HG03432 (cell line): ENCODE results near the gene GPANK1.

Source experiments
- ATAC-seq: cut with Tn5 transposase; IDR thresholded peaks from one replicate; pipeline ENCODE4 v1.9.1; 2021; ENCODE audit warnings: mild to moderate bottlenecking, moderate library complexity; ENCODE audit not compliant: unreplicated experiment

Gene GPANK1

DNA sequence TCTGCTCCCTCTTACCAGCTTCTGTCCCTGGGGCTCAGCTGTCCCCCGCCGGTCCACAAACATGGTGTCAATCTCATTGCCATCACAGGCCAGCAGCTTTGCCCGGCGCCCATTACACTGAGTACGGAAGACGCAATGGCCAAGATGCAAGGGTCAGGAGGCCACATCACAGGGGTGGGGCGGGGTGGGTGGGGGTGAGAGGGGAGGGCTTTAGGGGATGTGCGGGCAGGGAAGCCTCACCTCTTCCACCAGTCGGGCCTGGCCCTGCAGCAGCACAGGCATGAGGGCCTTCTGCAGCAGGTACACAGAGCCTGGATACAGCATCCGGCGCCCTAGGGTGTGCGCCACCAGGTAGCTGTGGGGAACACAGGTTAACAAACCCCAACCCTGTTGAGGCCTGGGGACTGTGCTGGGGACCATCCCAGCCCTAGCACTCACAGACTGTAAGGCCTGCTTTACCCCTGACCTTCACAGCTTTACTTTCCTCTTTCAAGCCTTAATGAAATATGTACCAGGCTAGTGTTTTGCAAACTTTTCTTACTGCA lies 26.8 kb upstream of the GPANK1 start:
- ATAC-seq, result no peak

DNA sequence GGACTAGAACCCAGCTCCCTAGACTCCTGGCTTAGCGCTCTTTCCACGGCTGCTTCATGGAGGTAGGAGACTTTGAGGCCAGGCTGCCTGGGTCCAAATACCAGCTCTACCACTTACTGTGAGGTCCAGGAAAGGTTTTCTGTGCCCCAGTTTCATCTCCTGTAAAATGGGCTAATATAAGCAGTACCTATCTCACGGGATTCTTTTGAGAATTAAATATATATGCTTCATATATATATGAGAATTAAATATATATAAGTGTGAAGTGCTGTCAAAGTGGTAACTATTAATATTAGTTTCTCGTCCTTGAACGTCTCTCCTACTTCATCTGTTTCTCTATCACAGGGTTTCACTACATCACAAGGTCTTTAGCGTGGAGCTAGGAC lies 26.3 kb upstream of the GPANK1 start:
- no peak for ATAC-seq

DNA sequence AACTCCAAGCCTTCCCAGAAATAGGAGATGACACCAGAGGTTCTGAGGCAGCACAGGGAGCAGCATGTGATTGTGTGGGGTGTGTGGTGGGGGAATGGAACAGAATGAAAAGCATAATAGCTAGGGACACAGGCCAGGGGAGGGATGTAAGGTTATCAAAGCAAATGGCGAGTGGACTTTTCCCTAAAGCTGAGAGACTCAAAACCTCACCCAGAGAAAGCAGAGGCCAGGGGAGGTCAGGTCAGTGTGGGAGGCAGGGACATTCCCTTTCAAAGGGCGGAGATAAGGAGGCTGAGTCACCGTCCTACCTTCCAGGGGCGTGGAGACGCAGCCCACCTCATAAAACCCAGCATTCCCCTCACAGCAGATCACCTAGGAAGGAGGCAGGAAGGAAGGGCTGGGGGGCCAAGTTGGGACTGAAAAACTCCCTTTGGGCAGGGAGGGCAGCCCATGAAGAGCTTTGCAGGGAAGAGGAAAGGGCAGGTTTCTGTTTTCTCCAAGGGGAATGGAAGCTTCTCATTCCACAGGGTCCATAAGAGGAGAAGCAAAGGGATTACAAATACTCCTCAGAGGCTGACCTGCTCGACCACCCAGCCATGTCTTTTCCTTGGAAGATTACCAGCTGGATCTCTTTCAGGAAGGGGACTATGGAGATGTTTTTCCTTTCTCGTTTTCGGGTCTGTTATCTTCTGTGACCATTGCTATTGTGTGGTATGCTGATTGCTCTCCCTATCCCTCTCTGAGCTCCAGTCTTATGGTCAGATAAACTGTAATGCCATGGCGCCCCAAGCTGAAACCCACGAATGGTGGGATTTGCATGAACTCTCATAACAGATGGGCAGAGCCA lies 25.7 kb upstream of the GPANK1 start:
- ATAC-seq, result no peak

DNA sequence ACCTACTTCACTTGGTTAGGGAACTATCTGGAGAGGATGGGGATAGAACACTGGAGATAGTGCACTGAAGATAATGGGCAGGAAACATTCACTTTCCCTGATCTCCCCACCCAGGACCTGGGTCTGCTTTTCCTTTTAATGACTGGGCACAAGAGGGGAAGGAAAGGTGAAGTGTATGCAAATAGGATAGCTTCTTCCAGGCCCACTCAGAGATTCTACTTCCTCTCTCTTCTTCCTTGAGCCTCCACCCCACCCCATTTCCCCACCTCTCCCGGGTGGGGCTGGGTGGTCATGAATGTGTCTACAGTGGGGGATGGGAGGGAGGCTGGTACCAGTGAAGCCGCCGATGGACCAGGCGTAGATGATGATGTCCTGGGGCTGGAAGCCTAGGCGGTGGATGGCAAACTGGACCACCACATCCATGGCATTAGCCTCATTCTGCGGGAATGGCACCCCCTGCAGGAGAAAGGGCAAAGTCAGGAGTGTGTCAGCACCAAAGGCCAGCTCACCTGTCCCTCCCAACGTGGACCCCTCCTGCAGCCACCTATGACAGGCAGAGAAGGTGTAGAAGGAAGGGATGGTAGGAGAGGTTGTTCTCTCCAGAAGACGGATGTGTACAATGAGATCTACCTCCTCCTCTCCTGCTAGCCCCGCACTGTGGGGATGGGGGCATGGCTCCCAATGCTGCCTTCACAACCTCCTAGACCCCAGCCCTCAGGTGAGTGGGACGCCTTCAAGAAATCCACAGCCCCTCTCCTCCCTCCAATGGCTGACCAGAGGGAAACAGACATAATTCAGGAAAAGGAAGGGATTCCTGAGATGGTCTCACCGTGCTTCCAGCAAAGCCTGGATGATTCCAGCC lies 24.7 kb upstream of the GPANK1 start:
- ATAC-seq, result no peak

DNA sequence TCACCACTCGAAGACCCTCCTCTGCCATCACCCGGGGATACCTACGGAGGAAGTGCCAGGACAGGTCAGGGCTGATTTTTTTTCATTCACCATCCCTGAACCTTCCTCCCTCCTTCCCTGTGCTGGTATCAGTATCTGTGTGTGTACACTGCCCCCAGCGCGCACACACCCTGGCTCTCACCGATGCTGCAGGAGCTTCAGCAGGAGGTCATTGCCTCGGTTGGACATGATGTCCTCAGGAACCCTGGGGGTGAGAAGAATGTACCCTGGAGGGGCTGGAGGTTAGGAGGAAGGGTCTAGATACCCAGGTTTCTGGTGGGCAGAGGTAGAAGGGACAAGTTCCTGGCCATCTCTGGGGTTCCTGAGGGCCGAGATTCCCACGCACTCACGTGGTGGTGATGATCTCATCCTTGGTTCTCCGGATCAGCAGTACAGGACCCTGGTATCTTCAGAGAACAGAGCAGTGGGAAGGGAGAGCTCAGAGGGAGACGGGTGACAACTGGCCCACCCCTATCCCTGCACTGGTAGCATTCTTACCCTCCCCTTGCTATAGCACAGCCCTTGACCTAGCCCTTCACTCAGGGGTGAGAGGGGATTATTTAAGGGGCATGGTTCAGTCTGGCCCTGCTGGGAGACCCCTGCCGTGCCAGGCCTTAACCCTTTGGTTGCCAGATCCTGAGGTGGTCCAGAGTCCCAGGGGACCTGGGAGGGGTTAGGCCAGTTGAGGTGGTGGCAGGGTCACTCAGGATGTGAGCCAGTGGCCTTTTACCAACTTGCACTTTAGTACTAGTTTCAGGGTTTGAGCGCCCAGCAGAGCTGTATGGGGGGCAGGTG lies 23.3 kb upstream of the GPANK1 start:
- ATAC-seq, result no peak

DNA sequence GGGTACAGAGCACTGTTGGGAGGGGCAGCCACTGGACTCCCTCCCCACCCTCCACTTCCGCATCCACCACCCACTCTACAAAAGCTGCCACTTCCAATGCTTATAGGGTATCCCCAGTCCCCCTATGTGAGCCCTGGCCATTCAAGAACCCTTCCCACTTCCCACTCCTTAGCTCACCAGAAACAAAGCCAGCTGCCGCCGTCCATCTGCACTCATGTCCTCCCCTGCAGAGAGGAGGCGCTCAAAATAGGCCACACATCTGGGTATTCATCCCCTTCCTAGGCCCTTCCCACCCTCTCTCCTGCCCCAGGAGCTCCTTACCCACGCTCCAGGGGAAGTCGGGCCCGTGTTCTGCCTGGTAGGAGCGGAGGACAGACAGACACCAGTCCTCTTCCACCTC lies 22.5 kb upstream of the GPANK1 start:
- ATAC-seq, result no peak

DNA sequence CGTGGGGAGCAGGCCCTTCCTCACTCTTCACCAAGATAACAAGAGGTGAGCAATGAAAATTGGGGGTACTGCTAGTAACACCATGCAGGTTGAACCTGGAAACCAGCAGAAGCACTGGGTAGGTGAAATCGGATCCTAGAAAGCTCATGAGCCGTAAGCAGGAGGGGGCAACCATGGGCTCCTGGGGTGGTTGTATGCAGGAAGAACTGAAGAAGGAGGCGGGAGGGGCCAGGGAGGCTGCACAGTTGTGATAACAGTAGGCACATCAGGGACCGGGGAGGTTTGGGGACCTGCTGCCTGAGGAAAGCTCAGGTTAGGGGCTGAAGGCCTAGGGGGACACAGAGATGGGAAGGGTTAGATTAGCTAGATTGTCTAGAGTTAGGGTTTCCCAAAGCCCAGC lies 21.7 kb upstream of the GPANK1 start:
- no peak for ATAC-seq

DNA sequence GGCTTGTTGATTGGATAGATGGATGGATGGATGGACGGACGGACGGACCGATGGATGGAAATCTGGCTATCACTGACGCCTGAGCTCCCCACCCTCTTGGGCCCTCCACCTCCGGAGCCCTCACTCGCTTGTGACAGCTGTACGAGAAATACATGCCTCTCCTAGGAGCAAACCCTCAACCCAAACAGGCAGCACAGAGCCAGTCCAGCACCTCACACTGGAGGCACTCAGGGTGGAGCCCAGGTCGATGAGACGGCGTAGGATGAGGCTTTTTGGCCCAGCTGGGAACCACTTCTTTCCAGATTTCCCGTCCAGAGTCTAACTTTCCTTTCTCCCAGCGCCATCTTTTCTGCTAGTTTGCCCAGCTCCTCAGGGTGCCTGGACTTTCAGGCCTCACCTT lies 18.8 kb upstream of the GPANK1 start:
- no peak for ATAC-seq

DNA sequence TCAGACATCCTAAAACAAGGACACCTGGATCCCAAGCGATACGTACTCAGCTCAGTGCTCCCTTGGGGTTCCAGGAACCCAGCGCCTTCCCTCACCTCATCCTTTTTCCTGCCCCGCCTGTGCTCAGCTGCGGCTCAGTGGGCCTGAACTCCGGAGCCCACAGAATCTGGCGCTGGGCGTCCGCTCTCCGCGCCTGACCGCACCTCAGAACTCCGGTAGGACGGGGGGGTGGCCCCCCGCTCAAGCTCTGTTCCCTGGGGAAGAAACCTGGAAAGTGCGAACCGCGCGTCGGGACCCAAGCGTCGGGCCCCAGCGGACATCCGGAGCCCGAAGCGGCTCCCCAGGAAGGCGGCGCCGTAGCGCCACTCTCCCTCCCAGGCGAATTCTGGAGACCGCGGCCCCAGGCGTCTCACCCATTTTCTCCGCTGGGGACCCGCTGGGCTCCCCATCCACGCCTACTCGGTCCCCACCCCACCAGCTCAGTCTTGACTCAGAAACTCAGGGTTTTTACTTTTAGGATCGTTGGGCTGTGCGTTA lies 16.4 kb upstream of the GPANK1 start:
- no peak for ATAC-seq

DNA sequence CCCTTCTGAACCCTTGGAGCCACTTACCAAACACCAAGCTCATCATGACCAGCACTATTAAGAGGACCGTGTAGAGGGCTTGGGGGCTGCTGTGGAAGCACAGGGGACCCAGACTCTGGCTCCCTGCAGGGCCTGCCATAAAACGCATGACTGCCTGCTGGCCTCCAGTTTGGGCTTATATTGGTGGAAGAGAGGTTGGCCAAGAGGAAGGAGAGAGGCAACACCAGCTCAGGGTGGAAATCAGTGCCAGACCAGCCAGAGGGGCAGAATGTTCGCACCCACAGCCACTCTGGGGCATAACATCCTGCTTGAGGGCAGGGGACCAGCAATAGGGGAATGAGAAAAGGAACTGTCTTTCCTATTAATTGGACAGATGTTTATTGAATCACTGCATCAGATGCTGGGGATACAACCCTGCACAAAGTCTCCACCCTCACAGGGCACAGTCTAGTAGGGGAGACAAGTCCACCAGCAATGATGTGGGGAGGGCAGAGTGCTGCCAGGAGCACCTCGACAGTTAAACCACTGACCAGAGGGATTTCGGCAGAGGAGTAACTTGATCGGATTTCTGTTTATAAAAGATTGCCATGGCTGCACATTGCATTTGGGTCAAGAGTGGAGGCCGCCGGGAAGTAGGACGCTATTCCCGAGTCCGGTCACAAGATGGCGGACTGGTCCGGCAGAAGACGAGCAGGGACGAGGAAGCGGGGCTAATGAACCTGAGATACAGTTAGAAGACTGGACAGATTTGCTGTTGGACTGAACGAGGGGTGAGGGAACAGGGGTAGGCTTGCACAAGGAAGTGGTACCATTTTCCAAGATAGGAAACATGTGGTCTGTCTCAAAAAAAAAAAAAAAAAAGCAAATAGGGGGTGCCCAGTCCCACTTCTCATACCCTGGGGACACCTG lies 15.7 kb upstream of the GPANK1 start, which contains the start of gene LY6G5C:
Gene LY6G5C, minus strand, starts transcription at position 842 of the 909 bp plus-strand sequence. Its CDS starts 694 bp downstream, at position 148.
- ATAC-seq, result no peak

DNA sequence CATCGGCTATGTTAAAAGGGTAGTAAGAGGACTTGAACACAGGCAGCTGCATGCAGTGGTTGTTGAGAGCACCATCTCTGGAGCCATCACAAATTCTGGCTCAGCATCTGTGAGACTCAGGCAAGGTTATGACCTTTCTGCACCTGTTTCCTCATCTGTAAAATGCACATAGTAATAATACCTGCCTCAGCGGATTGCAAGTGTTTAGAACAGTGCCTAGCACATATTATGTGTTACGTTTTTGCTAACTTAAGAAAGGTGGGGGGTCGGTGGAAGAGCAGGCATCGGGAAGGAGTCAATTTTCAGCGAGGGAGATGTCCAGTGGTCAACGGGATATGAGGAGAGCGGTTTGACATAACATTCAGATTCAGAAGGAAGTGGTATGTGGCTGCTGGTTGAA lies 13.2 kb upstream of the GPANK1 start:
- ATAC-seq, result no peak

DNA sequence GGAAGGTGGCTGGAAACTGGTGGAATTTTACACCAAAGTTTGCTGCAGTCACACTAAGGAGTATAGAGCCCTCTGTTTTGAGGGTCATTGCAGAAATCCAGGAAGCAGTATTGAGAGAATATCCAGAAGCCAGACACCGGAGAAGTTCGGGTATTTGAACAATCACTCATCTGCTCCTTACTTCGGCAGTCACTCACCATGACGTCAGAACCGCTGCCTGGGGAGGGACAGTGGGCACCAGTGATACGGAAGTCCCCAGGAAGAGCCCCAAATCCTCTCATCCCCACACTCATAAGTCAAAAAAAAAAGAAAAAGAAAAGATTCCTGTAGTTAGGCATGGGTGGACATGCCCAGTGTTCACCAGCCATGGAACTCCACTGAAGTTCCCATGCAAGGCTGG lies 12.1 kb upstream of the GPANK1 start:
- no peak for ATAC-seq

DNA sequence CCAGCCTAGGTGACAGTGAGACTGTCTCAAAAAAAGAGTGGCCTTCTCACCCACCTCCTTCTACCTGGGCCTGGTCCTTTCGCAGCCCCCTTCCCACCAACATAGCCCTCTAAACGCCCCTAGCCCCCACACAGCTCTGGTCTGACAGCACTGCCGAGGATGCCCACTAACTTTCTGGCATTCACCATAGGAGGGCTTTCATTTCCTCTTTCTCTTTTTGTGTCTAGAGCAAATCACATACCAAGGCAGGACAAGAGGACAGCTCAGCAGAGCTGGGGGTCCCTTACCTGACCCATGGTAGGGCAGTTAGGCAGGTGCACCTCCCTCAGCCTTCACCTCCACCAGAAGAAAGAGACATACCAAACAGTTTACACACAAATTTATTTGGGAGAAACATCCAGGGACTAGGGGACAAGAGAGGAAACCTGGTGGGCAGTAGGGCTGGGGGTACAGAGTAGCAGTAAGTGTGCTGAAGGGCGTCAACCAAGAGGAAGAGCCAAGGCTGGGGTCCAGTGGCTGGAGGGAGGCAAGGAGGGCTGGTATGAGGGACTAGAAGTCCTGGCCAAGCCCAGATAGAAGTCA lies 11.6 kb upstream of the GPANK1 start:
- ATAC-seq, result no peak

DNA sequence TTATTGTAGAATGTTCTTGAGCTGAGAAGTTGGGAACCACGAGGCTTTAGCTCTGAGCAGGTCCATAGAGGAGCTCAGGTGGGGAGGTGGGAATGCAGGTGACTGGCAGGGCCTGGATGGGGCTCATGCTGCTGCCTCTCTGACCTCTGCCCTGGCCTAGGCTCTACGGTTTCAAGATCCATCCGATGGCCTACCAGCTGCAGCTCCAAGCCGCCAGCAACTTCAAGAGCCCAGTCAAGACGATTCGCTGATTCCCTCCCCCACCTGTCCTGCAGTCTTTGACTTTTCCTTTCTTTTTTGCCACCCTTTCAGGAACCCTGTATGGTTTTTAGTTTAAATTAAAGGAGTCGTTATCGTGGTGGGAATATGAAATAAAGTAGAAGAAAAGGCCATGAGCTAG lies 4.9 kb upstream of the GPANK1 start, which contains the start of gene LY6G5B:
Gene LY6G5B, plus strand, starts transcription at position 301 of the 400 bp plus-strand sequence. CDS start 975 bp downstream, outside the sequence.
- ATAC-seq, result no peak

DNA sequence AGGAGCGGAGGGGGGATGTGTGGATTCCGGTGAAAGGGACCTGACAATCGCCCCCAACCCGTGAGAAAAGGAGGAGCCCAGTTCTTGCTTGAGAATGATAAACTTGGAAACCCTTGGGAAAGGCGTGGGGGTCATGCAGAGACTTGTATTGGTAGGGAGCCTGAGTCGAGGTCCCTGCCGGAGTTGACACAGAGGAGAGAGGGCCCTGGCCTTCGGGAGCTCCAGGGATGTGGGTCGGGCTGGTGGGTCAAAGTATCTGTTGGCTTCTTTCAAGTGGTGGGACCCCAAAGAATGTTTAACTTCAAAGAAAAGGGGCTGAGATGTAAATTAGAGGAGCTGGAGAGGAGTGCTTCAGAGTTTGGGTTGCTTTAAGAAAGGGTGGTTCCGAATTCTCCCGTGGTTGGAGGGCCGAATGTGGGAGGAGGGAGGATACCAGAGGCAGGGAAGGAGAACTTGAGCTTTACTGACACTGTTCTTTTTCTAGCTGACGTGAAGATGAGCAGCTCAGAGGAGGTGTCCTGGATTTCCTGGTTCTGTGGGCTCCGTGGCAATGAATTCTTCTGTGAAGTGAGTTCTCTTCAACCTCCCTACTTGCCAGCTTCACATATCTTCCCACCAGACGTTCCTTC lies 1.7 kb upstream of the GPANK1 start:
- ATAC-seq, result no peak

DNA sequence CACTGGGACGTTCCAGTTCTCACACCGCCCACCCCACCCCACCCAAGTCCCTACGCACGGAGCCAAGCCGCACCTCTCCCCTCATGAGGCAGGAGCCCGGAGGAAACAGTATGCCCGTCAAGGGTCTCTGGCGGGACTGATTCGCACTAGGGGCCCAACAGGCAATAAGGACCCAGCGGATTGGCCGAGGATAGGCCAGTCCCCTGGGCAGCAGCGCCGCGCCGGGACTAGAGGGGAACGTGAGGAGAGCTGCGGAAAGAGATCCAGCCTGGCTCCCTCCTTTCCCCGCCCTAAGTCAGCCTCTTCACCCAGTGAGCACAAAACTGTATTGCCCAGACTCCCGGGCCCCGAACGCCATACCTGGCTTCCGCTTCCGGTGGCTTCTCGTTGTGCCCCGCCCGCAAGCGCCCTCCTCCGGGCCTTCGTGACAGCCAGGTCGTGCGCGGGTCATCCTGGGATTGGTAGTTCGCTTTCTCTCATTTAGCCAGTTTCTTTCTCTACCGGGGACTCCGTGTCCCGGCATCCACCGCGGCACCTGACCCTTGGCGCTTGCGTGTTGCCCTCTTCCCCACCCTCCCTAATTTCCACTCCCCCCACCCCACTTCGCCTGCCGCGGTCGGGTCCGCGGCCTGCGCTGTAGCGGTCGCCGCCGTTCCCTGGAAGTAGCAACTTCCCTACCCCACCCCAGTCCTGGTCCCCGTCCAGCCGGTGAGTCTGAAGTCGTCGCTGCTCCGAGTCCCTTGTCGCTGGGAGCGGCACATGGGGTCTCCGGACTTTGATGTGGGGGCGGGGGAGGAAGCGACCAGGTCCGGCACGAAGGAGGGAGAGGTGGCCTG lies 922 bp upstream of the GPANK1 start, which contains the start of gene CSNK2B:
Gene CSNK2B, plus strand, starts transcription at position 580 of the 836 bp plus-strand sequence. CDS start 752 bp downstream, outside the sequence.
- ATAC-seq, result peak; percentile 80

DNA sequence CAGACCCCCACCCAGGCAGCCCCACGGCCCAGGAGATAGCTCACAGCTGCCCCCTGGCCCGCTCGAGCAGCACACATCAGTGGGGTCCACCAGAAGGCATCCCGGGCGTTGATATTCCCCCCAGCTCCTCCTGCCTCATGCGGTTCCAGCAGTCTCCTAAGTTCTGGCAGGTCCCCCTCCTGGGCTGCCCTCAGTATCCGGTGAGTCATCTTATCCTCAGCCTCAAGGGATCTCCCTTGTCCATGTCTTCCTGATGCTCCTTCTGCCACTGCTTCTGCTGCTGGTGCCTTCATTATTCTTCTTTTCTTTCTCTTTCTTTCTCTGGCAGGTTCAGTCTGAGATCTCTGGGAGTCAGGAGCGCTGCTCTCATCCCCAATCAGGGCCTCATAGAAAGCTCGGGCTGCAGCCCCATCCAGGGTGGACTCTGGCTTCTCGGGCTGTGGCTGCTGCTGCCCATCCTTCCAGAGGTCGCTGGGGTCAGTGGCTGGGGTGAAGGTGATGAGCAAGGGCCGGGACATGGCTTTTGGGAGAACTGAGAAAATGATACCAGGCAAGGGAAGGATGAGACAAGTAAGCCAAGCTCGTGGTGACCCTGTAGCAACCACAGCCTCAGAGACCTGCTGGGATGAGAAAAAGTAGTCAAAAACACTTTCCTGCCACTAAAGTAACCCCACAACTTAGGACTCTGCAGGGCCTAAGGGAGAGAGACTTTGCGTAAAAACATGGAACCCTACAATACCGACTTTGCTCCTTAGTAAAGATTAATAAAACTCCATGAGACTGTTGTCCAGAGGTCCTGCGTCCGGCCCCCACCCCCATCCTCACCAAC lies 622 bp downstream of the GPANK1 start:
- no peak for ATAC-seq
